Fibroblast of mammary gland (primary cell): ENCODE measurements around the gene AGBL4.

Experiments
- DNase-seq: peaks from one replicate; pipeline ENCODE4 v3.0.0-alpha.2; 2010; ENCODE audit warnings: low read depth
- H3K4me3 ChIP-seq: 2 replicates; pipeline ENCODE4 v1.5.1; 2011; ENCODE audit warnings: low read depth, mild to moderate bottlenecking, low read length, moderate library complexity; ENCODE audit not compliant: control insufficient read depth
- TF ChIP-seq, protein P1 (sequence below): conservative IDR thresholded peaks from 2 replicates; pipeline ENCODE4 v1.5.1; 2011; ENCODE audit warnings: low read depth, low read length, inconsistent platforms; ENCODE audit not compliant: control insufficient read depth, insufficient read depth

Gene AGBL4

GRCh38 chr1:49408346-49408745, 615.4 kb downstream of the AGBL4 start:
- TF ChIP-seq, protein P1, sequence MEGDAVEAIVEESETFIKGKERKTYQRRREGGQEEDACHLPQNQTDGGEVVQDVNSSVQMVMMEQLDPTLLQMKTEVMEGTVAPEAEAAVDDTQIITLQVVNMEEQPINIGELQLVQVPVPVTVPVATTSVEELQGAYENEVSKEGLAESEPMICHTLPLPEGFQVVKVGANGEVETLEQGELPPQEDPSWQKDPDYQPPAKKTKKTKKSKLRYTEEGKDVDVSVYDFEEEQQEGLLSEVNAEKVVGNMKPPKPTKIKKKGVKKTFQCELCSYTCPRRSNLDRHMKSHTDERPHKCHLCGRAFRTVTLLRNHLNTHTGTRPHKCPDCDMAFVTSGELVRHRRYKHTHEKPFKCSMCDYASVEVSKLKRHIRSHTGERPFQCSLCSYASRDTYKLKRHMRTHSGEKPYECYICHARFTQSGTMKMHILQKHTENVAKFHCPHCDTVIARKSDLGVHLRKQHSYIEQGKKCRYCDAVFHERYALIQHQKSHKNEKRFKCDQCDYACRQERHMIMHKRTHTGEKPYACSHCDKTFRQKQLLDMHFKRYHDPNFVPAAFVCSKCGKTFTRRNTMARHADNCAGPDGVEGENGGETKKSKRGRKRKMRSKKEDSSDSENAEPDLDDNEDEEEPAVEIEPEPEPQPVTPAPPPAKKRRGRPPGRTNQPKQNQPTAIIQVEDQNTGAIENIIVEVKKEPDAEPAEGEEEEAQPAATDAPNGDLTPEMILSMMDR = no peak
- H3K4me3 ChIP-seq = no peak overlapping the region
- no peak for DNase-seq

GRCh38 chr1:49397086-49397485, 626.7 kb downstream of the AGBL4 start:
- no peak for DNase-seq
- TF ChIP-seq, protein P1 = no peak
- H3K4me3 ChIP-seq = no peak overlapping the region

DNA sequence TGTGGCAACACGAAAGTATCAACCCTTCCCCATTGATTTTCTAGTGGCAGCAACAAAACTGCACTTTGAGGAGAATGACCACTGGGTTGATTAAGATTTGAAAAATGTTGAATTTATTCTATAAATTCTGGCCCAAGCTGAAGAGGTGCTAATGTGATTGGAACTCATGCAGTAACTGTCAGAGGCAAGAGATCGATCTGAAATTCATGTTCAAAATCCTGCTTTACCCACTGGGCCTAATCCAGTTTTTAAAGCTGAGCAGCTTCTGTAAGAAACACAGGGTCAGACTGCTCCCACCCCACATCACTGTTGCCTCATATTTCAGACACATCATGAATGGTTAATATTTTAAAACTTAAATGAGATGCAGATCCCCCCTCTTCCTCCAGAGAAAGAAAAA, 629.6 kb downstream of the AGBL4 start:
- no peak overlapping the region for H3K4me3 ChIP-seq
- TF ChIP-seq, protein P1 = no peak
- no peak for DNase-seq

DNA sequence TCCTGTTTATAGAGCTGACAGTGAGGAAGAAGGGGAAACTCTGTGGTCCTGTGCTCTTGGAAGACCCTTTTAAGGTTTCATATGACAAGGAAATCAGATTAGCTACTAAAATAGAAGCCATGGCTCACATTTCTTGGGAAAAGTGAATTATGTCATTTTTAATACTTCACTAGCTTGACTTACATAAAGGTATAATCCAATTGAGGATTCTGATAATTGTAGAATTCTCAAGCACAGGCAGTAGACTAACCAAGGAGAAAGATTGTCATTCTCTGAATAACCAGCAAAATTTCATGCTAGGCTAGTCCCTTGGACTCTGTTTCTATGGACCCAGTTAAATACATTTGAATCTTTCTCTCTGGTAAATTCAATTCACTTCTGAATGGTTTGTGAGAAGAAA, 634.1 kb downstream of the AGBL4 start:
- no peak overlapping the region for H3K4me3 ChIP-seq
- no peak for DNase-seq
- TF ChIP-seq, protein P1 = no peak

DNA sequence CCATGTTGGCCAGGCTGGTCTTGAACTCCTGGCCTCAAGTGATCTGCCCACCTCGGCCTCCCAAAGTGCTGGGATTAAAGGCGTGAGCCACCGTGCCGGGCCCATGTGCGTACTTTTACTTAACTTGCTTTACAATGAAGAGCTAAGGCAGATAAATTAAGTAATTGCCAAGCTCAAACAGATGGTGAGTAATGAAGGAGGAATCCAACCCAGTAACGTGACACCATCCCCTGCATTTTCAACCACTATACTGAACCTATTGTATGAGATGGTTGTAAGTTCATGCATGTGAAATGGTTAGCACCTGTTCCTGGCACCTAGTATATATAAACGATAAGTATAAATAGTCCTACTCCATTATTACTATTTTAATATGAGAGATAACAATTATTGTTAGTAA, 659.1 kb downstream of the AGBL4 start:
- no peak for DNase-seq
- no peak overlapping the region for H3K4me3 ChIP-seq
- TF ChIP-seq, protein P1 = no peak

DNA sequence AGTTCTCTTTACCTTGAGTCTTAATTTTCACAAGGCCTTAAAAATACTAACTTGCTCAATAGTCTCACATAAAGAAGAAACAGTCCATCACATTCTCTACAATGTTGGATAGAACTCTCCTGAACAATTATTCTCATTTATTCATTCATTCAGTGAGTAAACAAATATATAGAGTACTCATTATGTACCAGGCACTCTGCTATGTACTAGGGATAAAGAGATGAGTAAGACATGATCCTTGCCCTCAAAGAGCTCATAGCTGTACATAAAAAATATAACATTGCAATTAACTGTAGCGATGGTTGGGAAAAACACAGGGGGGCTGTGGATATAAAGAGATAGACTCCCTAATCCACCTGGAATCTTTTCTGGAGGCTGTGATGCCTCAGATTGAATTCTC, 660.1 kb downstream of the AGBL4 start:
- no peak for DNase-seq
- H3K4me3 ChIP-seq = no peak overlapping the region
- TF ChIP-seq, protein P1 = no peak

DNA sequence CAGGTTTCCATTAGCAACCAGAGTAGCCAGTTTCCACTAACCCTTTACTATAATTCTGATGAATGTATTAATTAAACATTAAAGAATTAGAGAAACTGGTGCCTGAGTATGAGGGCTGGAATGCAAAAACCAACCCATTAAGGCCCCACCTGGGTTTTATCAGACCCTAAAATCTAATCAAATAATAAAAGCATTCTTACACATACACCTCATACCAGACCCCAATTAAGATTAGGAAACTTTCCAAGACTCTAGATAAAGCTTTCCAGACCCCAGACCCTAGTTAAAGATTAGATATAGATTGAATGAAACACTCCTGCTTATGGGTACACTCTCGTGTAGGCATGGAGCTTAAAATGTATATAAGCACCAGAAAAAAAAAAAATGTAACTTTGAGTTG, 665.7 kb downstream of the AGBL4 start:
- no peak for DNase-seq
- no peak overlapping the region for H3K4me3 ChIP-seq
- TF ChIP-seq, protein P1 = no peak
